Measurements from ENCODE around the gene RASSF1. TPM values are rescaled to one million over a fixed set of nuclear protein-coding genes. Genes with fewer than 3 reads are reported as not detected.
A peak's percentile ranks its signal among the peaks of the same experiment; 100 is the strongest.

The RASSF1 gene
- total RNA-seq, 1 donor from 2014 or later, result 19.9 TPM

GRCh38 chr3:50333744-50334328 is 6.8 kb downstream of the RASSF1 start:
- Histone ChIP-seq H3K27me3 (ENCODE audit: control insufficient read depth, insufficient read depth, low read length) (no peaks in the 10 kb centered on the region), H3K4me3 (ENCODE audit: low read depth, low read length) (no peak overlapping the region), H3K36me3 (ENCODE audit: control insufficient read depth, insufficient read depth, low read length) (peaks cover 1% of the 10 kb centered on the region)
- DNase-seq (ENCODE audit: low read depth), result no peak
- TF ChIP-seq, protein P1, sequence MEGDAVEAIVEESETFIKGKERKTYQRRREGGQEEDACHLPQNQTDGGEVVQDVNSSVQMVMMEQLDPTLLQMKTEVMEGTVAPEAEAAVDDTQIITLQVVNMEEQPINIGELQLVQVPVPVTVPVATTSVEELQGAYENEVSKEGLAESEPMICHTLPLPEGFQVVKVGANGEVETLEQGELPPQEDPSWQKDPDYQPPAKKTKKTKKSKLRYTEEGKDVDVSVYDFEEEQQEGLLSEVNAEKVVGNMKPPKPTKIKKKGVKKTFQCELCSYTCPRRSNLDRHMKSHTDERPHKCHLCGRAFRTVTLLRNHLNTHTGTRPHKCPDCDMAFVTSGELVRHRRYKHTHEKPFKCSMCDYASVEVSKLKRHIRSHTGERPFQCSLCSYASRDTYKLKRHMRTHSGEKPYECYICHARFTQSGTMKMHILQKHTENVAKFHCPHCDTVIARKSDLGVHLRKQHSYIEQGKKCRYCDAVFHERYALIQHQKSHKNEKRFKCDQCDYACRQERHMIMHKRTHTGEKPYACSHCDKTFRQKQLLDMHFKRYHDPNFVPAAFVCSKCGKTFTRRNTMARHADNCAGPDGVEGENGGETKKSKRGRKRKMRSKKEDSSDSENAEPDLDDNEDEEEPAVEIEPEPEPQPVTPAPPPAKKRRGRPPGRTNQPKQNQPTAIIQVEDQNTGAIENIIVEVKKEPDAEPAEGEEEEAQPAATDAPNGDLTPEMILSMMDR (IDR thresholded peaks at IDR 0.05; ENCODE audit: insufficient read depth, low read length, poor library complexity, severe bottlenecking), result no peak

DNA sequence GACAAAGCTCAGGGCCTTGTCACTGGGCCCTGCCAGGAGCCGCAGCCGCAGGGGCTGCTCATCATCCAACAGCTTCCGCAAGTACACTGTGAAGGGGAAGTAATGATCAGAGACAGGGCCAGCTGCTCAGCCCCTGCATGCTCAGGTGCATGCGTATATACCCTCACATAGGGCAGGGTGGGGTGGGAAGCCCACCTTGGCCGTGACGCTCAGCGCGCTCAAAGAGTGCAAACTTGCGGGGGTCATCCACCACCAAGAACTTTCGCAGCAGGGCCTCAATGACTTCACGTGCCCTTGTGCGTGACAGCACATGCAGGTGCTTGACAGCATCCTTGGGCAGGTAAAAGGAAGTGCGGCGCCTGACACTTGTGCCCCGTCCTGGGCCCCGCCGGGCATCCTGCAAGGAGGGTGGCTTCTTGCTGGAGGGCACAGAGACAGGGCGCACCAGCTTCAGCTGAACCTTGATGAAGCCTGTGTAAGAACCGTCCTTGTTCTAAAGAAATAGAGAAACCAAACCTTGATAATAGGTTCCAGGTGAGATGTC is 9.2 kb downstream of the RASSF1 start:
- TF ChIP-seq, protein P1 (IDR thresholded peaks at IDR 0.05; ENCODE audit: insufficient read depth, low read length, poor library complexity, severe bottlenecking), result no peak
- peaks cover 1% of the 10 kb centered on the region for H3K36me3 ChIP-seq (ENCODE audit: control insufficient read depth, insufficient read depth, low read length)
- no peak overlapping the region for H3K4me3 ChIP-seq (ENCODE audit: low read depth, low read length)
- DNase-seq (ENCODE audit: low read depth), result no peak
- no peaks in the 10 kb centered on the region for H3K27me3 ChIP-seq (ENCODE audit: control insufficient read depth, insufficient read depth, low read length)

- TF ChIP-seq, protein P1 (IDR thresholded peaks at IDR 0.05; ENCODE audit: insufficient read depth, low read length, poor library complexity, severe bottlenecking), result no peak
- Histone ChIP-seq H3K27me3 (ENCODE audit: control insufficient read depth, insufficient read depth, low read length) (no peaks in the 10 kb centered on the region), H3K4me3 (ENCODE audit: low read depth, low read length) (no peak overlapping the region), H3K36me3 (ENCODE audit: control insufficient read depth, insufficient read depth, low read length) (peaks cover 1% of the 10 kb centered on the region)
- no peak for DNase-seq (ENCODE audit: low read depth)
These were observed 10.3 kb downstream of the RASSF1 start for GRCh38 chr3:50330330-50330729.

DNA sequence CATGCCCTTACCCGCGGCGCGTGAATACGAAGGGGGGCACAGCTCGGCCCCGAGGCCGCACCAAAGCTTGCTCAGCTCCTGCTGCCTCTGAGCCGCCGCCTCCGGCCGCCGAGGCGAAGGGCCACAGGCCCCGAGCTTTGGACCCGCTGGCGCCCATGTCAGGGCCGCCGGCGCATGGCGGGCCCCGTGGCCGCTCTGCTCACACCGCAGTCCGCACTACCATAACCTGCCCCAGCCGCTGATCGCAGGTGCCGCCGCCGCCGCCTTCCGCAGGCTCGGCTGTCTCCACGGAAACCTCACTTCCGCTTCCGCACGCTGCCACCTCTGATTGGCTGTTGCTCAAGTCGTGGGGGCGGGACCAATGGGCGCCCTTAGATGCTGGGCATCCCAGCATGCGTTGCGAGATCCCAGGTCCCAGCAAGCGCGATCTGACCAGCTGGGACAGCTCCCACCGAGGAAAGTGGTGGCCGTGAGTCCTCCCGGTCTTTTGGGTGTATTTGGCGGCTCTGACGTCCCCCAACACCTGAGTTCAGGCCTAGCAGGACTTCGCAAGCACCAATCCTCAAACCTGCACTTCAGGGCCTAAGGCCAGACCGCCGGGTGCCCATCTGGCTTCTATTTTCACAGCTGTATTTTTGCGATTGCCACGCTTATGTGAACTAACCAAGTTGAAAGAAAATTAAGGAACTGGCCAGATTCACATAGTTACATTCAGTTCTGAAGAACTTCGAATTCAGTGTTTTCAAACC is 12.5 kb downstream of the RASSF1 start, which contains the start of gene TUSC2:
Gene TUSC2 (minus strand): TSS at position 281 of the 749 bp plus-strand sequence. CDS start 124 bp downstream, at position 157.
- Histone ChIP-seq H3K36me3 (ENCODE audit: control insufficient read depth, insufficient read depth, low read length) (peaks cover 1% of the 10 kb centered on the region), H3K27me3 (ENCODE audit: control insufficient read depth, insufficient read depth, low read length) (no peaks in the 10 kb centered on the region), H3K4me3 (ENCODE audit: low read depth, low read length) (peak within 1 kb of the TSS; percentile 80)
- TF ChIP-seq, protein P1 (IDR thresholded peaks at IDR 0.05; ENCODE audit: insufficient read depth, low read length, poor library complexity, severe bottlenecking), result no peak
- peak; percentile 92 for DNase-seq (ENCODE audit: low read depth)

GRCh38 chr3:50327129-50327528 is 13.5 kb downstream of the RASSF1 start:
- TF ChIP-seq, protein P1 (IDR thresholded peaks at IDR 0.05; ENCODE audit: insufficient read depth, low read length, poor library complexity, severe bottlenecking), result no peak
- Histone ChIP-seq H3K36me3 (ENCODE audit: control insufficient read depth, insufficient read depth, low read length) (peaks cover 1% of the 10 kb centered on the region), H3K27me3 (ENCODE audit: control insufficient read depth, insufficient read depth, low read length) (no peaks in the 10 kb centered on the region)

More at GRCh38 chr3:50327129-50327528, 13.5 kb downstream of the RASSF1 start:
- DNase-seq (ENCODE audit: low read depth), result no peak
- peak overlapping the region; percentile 80 for H3K4me3 ChIP-seq (ENCODE audit: low read depth, low read length)
